ENCODE measurements around the gene CUL5.
"Not testable (repeated sequence)": the region's sequence is repeated elsewhere in the genome, so short reads cannot be mapped to it uniquely, and the experiment has no call there.

The CUL5 gene

DNA sequence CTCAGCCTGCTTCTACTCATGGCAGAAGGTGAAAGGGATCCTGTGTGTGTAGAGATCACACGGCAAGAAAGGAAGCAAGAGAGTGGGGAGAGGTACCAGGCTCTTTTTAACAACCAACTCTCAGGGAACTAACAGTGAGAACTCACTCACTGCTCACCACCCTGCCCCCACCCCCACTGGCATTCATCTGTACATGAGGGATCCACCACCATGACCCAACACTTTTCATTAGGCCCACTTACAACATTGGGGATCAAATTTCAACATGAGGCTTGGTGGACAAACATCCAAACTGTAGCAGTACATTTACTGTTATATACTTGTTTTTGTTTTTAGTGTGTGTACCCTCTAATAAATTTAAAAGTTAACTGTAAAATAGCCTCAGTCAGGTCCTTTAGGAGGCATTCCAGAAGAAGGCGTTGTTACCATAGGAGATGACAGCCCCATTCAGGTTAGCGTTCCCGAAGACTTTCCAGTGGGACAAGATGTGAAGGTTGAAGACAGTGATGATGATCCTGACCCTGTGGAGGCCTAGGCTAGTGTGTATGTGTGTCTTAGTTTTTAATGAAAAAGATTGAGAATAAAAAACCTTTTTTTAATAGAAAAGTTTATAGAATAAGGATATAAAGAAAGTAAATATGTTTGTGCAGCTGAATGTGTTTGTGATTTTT is 11.3 kb downstream of the CUL5 start:
- in situ Hi-C loops (cut with MboI; ENCODE audit: low sequenced_read_pairs): no loop called here

DNA sequence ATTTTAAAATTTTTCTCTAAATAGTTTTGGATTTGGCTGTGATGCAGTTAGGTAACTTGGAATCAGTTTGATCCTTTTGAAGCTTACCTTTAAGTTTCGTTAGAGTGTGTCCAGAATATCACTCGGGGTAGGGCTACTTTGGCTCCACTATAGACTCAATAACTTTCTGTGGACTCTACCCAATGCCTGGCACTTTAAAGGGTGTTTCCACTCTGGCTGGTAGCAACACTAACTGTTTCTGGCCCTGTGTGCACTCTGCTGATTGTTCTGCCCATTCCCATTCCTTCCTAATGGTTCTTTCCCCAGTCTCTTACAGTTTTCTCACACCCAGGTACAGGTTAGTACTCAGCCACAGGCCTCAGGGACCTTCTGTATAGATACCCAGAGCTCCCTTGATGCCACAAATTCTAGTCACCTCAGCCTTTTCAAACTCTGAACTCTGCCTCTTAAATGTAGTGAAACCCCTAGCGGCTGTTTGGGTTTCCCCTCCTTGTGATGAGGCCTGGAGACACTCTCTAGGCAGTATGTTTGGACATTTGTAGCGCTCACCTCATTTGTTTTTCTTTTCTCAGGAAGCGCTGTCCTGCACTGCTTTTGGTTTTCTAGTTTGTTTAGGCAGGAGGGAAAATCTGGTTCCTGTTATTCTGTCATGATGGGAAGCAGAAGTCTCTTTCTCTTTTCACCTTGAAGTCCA is 16.8 kb downstream of the CUL5 start:
- in situ Hi-C loops (cut with MboI; ENCODE audit: low sequenced_read_pairs): no loop called here

GRCh38 chr11:108027057-108027456 is 18.4 kb downstream of the CUL5 start:
- in situ Hi-C loops (cut with MboI; ENCODE audit: low sequenced_read_pairs): no loop called here

DNA sequence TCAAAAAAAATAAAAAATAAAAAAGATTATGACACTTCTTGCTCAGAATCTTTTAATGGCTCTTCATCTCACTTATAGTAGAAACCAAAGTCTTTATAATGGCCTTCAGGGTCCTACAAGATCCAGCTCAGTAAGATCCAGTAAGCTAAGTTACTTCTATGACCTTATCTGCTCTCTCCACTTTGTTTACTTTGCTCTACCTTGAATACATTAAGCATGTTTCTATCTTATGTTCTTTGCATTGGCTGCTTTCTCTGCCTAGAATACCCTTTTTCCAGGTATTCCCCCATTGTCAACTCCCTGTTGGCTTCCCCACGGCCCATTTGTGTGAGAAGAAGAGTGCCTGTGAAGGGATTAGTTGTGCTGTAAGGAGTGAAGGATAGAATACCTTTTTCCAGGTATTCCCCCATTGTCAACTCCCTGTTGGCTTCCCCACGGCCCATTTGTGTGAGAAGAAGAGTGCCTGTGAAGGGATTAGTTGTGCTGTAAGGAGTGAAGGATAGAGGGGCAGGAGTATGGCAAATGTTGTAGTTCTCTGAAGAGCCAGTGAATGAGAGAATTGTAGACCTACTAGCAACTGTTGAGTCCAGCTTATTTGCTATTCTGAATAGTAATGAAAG is 20.2 kb downstream of the CUL5 start:
- in situ Hi-C loops (cut with MboI; ENCODE audit: low sequenced_read_pairs): not testable (repeated sequence)

DNA sequence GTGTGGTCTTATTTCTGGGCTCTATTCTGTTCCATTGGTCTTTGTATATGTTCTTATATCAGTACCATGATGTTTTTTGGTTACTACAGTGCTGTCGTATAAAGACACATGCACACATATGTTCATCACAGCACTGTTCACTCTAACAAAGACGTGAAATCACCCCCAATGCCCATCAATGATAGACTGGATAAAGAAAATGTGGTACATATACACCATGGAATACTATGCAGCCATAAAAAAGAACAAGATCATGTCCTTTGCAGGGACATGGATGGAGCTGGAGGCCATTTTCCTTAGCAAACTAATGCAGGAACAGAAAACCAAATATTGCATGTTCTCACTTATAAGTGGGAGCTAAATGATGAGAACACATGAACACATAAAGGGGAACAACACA is 22.9 kb downstream of the CUL5 start:
- in situ Hi-C loops (cut with MboI; ENCODE audit: low sequenced_read_pairs): not testable (repeated sequence)

DNA sequence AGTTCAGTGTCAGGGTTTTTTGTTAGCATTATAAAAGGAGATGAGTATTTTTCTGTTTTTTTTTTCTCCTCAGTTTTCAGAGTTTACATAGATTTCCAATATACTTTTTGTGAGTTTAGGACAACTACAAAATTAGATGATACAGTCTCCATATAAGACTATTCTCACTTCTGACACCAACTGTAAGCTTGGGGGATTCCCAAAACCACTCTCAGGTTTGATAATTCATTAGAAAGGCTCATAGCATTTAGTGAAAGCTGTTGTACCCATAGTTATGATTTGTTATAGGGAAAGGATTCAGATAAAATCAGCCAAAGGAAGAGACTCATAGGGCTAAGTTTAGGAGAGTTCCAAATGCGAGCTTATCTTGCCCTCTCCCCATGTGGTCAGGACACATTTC is 24.1 kb downstream of the CUL5 start:
- in situ Hi-C loops (cut with MboI; ENCODE audit: low sequenced_read_pairs): no loop called here

DNA sequence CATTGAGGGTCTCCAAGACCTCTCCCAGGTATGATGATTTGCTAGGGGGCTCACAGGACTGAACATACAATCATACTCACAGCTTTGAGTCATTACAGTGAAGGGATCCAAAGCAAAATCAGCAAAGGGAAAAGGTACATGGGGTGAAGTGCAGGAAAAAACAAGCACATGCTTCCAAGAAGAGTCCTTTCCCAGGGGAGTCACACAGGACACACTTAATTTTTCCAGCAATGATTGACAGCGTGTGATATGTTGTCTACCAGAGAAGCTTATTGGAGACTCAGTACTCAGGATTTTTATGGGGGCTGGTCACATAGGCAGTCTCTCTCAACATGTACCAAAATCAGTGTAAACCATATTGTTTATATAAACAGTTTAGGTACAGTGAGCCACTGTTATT is 25.3 kb downstream of the CUL5 start:
- in situ Hi-C loops (cut with MboI; ENCODE audit: low sequenced_read_pairs): no loop called here

DNA sequence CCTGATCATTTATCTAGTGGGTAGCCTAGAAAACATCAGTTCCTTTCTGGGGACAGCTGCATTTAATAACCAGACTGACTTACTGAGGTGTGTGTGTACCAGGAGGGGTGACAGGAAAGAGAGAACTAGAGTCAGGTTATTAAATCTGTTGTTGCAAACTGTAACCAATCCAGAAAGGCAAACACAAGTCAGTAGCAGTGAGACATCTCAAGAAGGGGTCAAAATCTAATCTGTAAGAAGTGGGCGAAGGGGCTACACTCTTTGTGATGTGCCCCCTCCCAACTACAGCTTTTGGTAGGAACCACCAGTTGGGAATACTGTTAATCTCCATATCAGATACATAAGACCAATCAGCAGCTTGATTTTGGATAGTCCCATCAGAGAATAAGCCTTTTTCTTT is 26.3 kb downstream of the CUL5 start:
- in situ Hi-C loops (cut with MboI; ENCODE audit: low sequenced_read_pairs): no loop called here

GRCh38 chr11:108035690-108036089 is 27.0 kb downstream of the CUL5 start:
- in situ Hi-C loops (cut with MboI; ENCODE audit: low sequenced_read_pairs): no loop called here

- in situ Hi-C loops (cut with MboI; ENCODE audit: low sequenced_read_pairs): no loop called here
Observed at GRCh38 chr11:108037211-108037610, 28.5 kb downstream of the CUL5 start.

DNA sequence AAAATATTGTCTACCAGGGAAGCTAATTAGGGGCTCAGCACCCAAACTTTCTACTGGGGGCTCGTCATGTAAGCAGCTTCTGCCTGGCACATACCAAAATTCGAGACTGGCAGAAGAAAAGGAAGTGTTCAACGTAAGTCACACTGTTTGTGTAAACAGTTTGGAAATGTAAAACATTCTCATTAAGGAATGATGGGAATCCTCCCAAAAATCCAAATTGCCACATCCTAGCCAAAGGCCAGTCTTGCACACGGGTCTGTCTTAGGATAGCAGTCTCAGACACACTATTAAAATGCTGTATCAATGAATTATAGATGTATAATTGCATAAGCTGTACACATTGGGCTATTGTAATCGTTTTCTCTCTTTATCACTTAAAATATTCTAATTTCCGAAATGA is 28.9 kb downstream of the CUL5 start:
- in situ Hi-C loops (cut with MboI; ENCODE audit: low sequenced_read_pairs): no loop called here

- in situ Hi-C loops (cut with MboI; ENCODE audit: low sequenced_read_pairs): no loop called here
Observed at GRCh38 chr11:108048269-108048668, 39.6 kb downstream of the CUL5 start.

DNA sequence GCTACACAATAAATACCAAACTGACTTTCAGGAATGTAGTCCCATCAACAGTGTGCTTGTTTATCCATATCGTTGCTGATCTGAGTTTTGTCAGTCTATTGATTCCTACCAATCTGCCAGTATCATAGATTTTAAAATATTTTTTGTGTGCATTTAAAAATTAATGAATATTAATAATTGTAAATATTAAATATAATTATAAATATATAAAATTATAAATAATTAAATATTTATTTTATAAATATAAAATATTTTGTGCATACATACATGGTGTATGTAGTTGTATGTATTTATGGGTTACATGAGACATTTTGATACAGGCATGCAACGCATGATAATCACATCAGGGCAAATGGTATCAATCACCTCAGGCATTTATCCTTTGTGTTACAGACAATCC is 53.6 kb downstream of the CUL5 start:
- in situ Hi-C loops (cut with MboI; ENCODE audit: low sequenced_read_pairs): no loop called here

- in situ Hi-C loops (cut with MboI; ENCODE audit: low sequenced_read_pairs): no loop called here
Observed at GRCh38 chr11:108063410-108063809, 54.7 kb downstream of the CUL5 start.

DNA sequence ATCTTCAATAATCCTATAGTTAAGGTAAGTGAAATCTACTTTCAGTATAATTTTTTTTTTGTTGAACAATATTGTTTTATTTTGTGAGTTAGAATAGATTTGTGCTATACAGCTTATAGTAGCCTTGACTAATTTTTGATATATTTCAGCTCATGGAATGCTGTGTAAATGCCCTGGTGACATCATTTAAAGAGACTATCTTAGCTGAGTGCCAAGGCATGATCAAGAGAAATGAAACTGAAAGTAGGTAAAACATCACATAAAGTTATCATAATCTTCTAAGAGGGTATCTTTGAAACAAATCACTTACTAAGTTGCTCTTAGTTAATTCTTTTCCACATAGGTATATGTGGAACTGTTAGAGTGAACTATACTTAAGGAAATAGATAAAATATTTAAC is 61.2 kb downstream of the CUL5 start:
- in situ Hi-C loops (cut with MboI; ENCODE audit: low sequenced_read_pairs): no loop called here

- in situ Hi-C loops (cut with MboI; ENCODE audit: low sequenced_read_pairs): no loop called here
Observed at GRCh38 chr11:108084811-108085210, 76.1 kb downstream of the CUL5 start.

DNA sequence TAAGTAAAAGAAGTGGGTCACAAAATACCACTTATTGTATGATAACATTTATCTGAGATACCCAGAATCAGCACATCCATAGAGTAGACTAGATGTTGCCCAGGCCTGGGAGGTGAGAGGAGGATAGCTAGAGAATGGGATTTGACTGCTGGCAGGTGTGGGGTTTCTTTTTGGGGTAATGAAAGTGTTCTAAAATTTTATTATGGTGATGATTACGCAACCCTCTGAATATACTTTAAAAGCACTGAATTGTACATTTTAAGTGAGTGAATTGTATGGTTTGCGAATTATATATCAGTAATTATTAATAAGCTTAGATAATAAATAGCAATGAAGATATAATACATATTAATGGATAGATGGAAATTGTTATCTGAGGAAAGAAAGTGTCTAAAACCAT is 77.0 kb downstream of the CUL5 start:
- in situ Hi-C loops (cut with MboI; ENCODE audit: low sequenced_read_pairs): no loop called here

- in situ Hi-C loops (cut with MboI; ENCODE audit: low sequenced_read_pairs): no loop called here
Observed at GRCh38 chr11:108092134-108092533, 83.4 kb downstream of the CUL5 start.

DNA sequence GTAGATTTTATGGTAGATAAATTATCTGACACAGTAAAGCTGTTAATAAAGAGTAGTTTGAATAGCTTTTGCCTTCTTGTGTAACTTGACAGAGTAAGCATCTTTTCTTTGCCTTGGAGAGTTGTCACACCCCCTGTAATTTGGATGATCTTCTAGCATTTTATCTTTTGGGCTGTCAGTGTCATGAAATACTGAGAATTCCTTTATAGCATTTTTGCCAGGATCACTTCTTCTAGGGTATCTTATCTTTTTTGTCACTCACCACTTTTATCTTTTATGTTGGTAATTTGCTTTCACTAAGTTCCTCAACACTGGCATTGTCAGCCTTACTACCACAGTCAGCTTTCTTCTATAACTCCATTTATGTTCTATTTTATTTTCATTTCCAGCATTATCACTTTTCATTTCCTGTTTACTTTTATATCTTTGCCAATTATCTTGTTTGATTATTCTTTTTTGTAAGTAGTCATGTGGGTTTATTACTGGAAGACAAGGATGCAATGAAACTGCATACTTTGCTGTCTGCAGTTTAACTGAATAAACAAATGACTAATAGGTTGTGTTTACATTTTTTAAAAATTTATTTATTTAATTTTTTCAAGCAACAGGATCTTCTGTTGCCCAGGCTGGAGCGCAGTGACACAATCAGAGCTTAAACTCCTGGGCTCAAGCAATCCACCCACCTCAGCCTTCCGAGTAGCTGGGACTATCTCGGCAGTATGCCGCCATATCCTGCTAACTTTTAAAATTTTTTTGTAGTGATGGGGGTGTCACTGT is 84.6 kb downstream of the CUL5 start:
- in situ Hi-C loops (cut with MboI; ENCODE audit: low sequenced_read_pairs): no loop called here

GRCh38 chr11:108097179-108097578 is 88.5 kb downstream of the CUL5 start:
- in situ Hi-C loops (cut with MboI; ENCODE audit: low sequenced_read_pairs): no loop called here

- in situ Hi-C loops (cut with MboI; ENCODE audit: low sequenced_read_pairs): loop anchor here (25.0 kb wide), 1 partner anchor 561 kb away; the partner anchor contains the start of gene DDX10
Observed at GRCh38 chr11:108101090-108101775, 92.5 kb downstream of the CUL5 start.

Measured in HL-60/S4 treated with phorbol 12-myristate 13-acetate at 8.2 ng/mL for 4 days and 3 days (cell line).